ENCODE measurements around the gene C4orf50.

Gene C4orf50

DNA sequence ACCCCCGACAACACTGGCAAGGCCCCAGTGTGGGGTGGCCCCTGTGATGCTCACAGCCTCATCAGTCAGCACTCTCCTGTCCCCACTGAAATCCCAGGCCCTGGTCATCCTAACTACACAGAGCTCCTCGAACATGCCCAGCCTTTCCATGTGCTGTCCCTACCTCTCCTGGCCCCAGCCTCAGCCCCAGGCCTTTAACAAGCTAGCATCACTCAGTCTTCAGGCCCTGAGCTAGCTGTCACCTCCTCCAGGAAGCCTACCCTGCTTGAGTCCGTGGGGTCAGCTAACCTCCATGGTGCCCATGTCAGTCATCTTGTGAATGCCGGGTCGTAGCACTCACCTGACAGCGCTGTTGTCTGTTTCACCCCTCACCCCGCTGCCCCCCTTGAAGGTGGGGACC is 25.6 kb upstream of the C4orf50 start:
- no peak for DNase-seq (ENCODE audit: low read depth in 2 of 2)

DNA sequence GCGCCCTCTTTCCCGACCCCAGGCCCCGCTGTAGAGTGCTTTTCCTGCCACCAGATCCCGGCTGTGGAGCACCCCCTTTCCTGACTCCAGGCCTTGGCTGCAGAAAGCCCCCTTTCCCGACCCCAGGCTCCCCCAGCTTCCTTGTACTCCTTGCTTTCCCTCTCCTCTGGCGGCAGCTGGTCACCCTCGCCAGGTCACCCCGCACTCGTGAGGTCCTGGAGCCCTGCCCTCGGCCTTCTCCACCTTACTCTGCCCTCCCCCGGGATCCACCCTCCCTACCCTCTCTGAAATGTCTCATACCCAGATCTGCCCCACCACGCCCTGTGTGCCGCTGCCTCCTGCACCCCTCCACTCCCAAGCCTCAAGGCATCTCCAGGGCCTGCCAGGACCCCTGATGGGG is 25.0 kb upstream of the C4orf50 start:
- DNase-seq (ENCODE audit: low read depth in 2 of 2), result no peak

DNA sequence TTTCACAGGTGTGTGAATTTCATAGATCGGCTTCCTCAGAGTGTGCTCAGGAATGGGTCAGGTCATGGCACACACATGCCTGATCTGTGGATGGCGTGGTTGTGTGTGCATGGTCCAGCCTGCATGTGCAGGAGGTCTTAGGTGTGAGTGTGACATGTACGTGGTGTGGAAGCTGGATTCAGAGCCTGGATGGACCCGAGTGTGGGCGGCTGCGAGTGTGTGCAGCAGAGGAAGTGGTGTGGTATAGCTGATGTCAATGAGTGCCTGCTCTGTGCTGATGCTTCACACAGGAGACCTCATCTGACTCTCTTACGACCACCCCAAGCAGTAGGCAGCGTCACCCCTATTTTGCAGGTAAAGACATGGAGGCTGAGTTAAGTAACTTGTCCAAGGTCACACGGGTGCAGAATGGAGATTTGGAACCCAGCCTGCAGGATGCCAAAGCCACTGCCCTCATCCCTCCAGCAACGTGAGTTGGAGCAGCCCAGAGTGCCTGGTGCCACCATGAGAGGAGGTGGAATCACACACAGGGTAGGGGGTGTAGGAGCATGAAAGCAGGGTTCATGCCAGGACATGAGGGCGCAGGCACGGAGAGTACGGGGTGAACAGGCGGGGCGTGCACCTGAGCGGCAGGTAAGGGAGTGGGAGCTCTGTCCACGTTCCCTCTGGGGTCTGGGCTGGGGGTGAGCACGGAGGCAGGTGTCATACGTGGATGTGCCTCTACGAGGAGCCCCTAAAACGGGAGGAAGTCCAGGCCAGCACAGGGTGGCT is 24.2 kb upstream of the C4orf50 start:
- no peak for DNase-seq (ENCODE audit: low read depth in 2 of 2)

DNA sequence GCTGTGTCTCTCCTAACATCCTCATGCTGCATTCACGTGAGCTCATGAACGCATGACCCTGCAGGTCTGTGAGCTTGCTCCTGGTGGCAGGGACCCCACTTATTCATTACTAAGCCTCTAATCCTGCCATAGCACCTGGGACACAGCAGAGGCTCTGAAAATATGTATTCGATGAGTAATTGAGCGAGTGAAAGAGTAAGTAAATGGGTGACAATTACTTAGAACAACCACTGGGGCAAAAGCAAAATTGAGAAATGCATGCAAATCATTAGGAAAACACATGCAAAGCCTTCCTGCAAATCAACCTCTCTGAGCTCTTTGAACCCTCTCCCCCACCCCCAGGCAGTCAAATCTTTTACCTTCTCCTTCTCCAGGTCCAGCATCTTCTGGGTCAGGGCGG is 23.6 kb upstream of the C4orf50 start:
- DNase-seq (ENCODE audit: low read depth in 2 of 2), result no peak

DNA sequence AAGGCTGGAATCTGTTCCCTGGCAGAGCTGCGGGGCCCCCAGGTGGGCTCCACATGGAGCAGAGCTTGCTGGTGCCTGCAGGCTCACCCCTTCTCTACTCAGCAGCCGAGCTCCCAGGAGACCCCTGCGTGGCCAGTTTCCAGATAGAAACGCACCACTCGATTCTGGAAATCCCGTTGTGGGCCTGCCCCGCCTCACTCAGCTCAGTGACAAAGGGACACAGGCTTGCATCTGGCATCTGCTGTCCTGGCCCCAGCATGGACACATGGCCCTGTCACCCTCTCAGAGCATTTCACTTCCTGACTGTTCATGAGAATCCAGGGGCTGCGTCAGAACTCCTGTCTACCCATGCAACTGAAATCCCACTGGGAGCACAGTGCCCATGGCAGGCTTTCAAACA is 20.5 kb upstream of the C4orf50 start:
- DNase-seq (ENCODE audit: low read depth in 2 of 2), result no peak

DNA sequence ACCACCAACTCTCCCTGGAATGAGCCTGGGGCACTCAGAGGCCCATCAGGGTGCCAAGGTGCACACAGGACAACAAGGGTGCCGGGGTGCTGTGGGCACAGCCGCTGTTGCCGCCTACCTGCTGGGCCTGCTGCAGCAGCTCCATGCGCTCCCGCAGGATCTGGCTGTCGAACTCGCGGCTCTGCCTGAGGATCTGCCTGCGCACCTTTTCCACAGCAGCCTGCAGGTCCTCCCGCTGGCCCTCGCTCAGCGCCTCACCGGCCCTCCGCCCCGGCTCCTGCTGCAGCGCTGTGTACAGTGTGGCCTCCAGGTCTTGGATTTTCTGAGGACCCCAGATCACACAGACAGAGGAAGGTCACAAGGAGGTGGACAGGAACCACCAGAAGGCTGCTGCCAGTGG is 17.6 kb upstream of the C4orf50 start:
- no peak for DNase-seq (ENCODE audit: low read depth in 2 of 2)

DNA sequence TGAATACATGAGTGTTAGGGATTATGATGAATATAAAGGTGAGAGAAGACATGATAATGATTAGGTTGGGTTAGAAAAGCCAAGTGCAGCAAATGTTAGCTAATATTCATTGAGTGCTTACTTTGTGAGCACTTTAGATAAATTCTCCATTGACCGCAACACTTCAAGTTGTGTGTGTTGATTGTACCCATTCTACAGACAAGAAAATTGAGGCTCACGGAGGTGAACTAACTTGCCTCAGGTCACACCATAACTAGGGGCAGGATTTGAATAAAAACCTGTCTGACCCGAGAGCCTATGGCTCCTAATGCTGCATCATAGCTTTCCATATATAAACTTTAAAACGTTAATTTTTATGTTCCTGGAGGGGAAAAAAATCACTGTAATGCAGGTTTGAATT is 15.2 kb upstream of the C4orf50 start:
- DNase-seq (ENCODE audit: low read depth in 2 of 2), result no peak

DNA sequence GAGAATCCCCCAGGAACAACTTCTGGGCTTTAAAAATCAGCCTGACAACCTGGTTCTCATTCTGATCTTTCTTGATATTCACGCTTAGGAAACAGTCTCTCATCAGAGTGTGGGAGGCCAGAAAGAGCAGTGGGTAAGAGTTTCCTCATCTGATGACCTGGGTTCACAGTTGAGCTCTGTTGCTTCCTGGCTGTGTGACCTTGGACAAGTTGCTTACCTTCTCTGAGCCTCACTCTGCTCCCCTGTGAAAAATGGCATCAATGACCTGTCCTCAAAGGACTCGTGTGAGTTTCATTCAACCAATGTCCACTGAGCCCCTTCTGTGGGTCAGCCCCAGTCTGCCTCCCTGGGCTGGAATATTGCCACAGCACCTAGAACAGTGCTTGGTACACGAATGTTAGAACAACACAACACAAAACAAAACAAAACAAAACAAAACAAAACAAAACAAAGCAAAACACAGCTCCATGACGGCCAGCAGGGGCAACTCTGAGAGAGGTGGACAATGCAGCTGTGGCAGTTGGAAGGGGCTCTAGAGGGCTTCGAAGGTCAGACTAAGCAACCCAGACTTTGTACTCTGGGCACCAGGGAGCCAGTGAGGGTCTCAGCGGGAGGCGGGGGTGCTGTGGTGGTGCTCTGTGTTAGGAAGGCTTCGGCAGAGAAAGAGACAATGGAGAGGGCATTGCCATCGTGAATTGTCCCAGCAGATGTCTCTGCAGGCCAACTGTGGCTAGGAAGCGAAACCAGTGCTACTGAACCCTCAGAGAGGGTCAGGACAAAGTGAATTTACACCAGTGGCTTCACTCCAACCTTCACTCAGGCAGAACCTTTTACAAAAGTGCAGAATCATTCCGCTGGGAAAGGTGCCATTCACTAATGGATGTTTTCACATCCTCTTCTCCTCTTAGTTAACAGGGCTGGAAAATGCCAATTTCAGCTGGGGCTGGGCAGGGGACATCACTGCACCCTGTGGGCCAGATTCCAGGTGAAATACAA is 14.3 kb upstream of the C4orf50 start:
- no peak for DNase-seq (ENCODE audit: low read depth in 2 of 2)

DNA sequence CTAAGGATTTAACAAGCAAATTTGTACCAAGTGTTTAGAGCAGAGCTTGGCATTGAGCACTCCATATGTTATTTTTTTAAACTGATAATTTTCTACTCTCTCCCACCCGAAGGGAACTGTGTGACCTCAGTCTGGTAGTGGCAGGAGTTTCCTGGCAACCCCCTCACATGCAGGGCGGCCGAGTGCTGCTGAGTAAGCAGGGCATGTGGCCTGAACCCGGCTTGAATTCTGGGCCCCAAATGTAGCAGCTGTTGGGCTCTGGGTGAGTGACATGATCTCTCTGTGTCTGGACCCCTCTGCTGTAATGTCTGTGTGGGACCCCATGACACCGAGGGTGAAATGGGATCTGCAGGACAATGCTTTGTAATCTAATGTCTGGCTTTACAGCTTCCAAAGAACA is 13.6 kb upstream of the C4orf50 start:
- DNase-seq (ENCODE audit: low read depth in 2 of 2), result no peak

DNA sequence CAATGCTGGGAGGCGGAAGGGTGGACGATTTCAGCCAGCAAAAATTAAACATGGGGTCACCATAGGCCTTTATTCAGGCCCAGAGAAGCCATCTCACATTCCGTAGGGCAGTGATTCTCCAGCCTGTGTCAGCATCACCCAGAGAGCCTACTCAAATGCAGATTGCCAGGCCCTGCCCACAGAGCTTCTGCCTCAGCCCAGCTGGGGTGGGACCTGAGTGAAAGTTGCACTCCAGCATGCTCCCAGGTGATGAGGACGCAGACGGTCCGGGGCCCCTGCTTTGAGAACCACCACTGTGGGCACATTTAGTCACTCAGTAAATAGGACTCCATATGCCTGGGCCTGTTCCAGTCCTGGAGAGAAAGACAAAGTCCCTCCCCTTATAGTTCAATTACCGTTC is 12.4 kb upstream of the C4orf50 start:
- DNase-seq (ENCODE audit: low read depth in 2 of 2), result no peak

DNA sequence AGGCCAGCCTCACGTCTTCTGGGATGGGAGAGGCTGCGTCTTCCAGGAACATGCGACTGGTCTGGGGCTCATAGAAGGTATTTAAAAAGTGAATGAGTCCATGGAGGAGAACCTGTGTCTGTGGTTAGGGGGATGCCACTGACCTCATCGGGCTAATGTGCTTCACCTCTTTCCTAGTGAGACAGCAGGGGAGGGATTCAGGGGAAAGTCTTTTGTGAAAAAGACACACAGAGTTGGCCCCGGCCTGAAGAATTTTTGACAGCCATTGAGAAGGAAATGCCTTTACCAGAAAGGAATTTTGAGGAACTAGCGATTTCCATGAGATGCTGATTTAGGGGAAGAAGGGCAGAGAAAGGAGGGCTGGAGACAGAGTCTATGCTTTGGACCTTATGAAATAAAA is 11.0 kb upstream of the C4orf50 start:
- DNase-seq (ENCODE audit: low read depth in 2 of 2), result no peak

DNA sequence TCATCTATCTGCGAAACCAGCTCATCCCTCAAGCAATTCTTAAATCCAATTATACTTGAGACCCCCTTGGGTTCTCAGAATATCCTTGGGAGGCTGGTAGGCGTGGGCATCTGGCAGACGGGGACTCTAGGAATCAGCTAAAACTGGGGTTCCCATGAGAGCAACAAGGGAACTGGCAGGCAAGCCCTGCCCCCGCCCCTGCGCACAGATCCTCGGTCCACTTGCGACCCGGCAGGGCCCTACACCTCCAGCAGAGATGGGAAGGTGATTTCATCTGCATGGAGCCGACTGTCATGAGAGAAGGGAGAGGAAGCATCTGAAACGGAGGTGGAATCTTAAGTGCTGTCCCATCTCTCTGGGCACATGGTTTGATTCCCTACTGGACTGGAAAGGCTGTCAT is 9.9 kb upstream of the C4orf50 start:
- no peak for DNase-seq (ENCODE audit: low read depth in 2 of 2)

DNA sequence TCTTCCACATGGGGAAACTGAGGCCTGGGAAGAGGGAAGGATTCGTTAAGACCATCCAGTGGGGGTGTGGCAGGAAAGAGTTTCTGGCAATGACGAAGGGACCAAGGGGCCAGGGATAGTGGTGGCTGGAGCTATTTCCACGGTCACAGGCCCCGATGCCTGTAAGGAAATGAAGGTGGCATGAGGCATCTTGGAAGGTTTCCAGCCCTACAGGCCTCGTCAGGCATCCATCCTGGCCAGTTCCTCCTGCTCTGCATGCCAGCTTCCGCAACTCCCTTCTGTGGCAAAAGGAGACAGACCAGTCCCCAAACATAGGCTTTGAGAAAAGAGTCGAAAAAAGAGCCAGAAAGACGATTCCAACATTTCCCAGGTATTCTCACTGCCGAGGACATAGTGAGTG is 9.2 kb upstream of the C4orf50 start:
- no peak for DNase-seq (ENCODE audit: low read depth in 2 of 2)

DNA sequence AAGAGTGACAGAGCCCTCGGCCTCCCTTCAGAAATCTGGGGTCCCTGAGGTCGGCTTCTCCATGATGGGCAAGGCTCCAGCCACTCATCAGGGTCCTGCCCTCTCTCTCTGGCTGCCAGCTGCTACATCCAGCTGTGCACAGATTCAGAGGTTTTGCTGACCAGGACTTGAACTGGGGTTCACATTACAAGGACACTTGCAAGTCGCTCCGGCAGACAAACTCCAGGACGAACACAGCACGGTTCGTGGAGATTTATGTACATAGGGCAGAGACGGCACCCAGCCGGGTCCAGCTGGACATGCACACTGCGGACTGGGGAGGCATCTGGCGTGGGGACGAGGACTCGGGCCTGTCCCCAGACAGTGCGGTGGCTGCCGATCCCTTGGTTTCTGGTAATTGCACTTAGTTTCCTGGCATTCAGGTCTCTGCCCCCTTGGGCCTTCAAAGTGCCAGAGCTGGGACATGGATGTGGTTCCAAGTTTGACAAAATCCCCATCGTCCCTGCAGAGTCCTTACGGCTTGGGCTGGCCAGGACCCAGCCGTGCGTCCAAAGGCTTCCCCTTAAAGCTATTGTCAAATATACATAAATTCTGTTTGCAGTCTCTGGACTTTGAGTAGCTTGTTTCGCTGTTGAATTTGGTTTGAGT is 6.2 kb upstream of the C4orf50 start:
- DNase-seq (ENCODE audit: low read depth in 2 of 2), result no peak

DNA sequence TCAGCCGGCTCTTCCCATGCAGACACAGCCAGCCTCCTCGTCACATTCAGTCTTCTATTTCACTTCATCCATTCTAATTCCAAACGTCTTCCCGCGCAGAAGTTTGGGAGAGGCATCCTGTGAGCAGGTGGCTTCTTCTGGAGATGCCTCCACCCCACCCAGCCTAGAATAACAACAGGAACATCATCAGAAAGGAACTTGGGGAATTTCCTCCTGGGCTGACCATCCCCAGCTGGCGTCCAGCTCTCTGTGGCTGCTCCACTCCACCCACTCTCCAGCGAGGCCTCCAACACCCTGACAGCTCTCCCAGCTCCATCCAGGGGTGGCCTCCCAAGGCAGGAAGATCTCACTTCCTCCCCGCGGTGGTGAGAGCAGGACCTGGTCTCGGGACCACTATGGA is 5.5 kb upstream of the C4orf50 start:
- no peak for DNase-seq (ENCODE audit: low read depth in 2 of 2)

DNA sequence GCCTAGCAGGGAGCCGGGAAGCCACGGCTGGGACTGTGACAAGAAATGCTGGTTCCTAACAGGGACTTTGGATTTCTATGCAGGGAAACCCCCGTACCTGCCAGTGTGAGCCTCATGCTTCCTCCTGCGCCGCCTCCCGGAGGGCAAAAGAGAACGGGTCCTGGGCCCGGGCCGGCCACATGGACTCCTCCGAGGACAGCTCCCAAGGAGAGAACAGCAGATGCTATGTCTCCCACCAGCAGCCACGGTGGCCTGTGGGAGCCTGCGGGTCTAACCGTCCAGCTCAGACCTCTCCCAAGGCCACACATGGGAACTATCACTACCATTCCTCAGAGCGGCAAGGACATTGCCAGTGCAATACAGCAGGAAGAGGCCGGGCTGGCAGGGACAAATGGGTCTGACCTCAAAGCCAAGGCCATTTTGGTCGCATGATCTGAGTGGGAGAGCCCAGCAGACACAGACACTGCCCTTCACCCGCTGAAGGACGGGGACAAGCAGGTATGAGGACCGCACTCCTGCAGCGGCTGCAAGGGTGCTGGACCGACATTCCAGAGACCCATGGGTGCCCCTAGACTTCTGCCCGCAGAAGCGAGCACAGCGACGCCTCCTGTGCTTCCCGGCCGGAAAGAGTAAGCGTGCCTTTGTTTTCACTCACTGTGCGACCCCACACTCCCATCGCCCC is 4.5 kb upstream of the C4orf50 start:
- no peak for DNase-seq (ENCODE audit: low read depth in 2 of 2)

DNA sequence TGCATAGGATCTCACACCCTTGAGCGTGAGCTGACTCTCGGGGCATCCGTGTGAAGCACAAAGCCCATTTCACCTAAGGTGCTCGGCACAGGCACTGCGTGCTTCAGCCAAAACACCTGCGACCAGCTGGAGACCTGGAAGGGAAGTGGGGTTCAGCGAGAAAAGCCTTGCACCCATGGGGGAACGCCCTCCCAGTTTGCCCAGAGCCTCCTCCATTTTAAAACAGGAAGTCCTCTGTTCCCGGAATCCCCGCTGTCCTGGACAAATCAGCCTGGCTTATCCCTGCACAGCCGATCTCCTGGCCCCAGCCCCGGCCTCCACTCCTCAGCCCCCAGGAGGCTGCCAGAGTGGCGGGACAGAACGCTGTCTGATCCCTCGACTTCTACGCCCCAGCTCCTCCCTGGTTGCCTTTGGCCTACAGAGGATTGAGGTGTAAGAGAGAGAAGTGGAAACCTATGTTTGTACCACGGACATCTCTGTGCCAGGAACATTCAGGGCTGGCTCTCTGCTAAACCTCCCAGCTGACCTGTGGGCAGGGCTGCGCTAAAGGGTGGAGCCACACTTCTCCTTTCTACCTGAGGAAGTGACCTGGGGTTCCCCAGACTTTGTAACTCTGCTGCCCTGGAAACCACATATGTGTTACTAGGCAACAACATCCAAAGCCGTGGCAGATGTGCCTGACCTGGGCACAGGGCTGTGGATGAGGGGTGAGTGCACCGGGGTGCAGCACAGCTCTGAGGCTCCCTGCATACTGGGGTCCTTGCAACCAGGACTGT is 3.8 kb upstream of the C4orf50 start:
- no peak for DNase-seq (ENCODE audit: low read depth in 2 of 2)

DNA sequence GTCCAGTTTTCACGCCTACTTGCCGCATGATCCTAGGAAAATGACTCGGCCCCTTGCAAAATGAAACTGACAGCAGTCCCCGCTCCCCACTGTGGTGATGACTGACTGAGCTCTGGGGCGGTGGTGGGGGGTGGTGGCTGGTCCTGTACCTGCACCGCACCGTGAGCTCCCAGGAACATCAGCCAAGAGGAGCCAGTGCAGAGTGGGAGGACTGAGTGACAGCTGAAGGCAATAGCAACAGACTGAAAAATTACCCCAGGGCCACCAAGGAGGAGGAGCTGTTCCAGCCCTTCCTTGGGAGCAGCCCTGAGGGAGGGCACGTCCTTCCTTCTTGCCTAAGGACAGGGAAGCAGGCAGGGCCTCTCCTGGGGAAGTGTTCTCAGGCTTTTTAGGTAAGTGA is 2.4 kb upstream of the C4orf50 start:
- DNase-seq (ENCODE audit: low read depth in 2 of 2), result no peak

DNA sequence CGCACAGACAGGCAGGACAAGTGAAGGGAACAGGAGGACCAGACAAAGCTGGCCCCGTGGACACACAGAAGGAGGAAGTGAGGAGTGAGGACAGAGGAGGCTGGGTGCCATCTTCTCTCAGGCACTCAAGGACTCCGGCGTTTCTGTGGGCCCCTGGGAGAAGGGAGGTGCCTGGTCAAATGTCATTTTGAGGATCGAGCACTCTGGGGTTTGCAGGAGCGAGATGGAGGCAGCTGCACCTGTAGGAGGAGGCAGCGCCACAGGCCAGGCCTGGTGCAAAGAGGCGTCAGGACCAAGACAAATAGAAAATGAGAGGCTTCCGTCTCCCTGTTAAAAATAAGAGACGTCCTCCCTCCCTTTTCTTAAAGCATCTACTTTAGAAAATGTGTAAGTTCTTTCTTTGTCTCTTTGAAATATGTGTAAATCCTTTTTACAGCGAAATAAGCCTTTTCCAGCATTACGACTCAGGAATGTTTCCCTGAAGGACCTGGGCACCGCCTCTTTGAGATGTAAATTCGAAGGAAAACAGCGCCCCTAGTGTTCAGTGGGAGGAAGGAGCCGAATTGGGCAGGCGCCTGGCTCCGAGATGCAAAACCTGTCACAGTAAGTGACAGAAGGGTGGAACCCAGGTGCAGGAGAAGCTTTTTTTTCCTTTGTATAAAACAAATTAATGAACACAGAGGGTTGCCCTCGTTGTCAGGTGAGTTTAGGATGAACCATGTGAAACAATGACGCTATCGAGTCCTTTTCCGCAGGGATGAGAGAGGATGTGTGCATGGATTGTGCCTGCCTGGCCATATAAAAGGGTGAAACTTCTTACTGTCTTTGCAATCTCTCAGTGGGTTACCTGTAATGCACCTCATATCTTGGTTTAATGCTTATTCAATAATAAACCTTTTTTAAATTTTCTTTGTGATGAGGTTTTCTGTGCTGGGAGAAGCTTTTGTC is 1.4 kb upstream of the C4orf50 start:
- no peak for DNase-seq (ENCODE audit: low read depth in 2 of 2)

DNA sequence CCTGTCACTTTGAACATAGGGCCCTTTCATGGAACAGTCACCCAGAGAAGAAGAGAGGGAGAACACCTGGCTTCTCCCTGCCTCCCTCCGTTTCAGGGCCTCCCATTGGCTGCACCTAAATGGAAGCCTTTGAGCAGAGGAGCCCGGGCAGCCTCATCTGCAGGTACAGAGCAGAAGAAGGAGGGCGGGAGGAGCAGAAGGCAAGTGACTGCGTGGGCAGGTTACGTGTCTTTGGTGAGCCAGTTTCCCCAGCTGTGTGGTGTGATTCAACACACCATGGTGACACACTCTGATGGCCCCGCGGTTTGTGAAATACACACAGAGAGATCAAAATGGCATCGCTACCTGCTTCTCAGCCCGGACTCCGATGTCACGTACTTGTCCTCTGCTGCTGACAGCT is 431 bp downstream of the C4orf50 start:
- DNase-seq (ENCODE audit: low read depth in 2 of 2), result no peak
